ENCODE data around the gene TIMM44.

DNA sequence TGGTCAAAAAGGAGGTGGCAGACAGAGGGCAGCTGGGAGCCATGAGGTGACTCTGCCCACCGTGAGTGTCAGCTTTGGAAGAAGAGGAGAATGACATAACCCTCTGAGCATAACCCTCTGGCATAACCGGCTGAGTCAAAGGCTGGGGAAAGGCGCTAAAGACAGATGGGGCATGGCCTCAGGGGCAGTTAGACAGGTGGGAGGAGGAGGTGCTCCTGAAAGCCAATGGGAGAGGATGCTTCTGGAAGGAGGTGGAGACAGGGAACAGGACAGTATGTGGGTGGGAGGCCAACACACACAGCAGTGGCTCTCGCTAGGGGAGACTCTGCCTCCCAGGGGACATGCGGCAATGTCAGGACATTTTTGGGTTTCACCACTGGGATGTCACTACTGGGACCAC lies 44.8 kb upstream of the TIMM44 start:
- TF ChIP-seq, protein P1, sequence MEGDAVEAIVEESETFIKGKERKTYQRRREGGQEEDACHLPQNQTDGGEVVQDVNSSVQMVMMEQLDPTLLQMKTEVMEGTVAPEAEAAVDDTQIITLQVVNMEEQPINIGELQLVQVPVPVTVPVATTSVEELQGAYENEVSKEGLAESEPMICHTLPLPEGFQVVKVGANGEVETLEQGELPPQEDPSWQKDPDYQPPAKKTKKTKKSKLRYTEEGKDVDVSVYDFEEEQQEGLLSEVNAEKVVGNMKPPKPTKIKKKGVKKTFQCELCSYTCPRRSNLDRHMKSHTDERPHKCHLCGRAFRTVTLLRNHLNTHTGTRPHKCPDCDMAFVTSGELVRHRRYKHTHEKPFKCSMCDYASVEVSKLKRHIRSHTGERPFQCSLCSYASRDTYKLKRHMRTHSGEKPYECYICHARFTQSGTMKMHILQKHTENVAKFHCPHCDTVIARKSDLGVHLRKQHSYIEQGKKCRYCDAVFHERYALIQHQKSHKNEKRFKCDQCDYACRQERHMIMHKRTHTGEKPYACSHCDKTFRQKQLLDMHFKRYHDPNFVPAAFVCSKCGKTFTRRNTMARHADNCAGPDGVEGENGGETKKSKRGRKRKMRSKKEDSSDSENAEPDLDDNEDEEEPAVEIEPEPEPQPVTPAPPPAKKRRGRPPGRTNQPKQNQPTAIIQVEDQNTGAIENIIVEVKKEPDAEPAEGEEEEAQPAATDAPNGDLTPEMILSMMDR (IDR thresholded peaks at IDR 0.05), result no peak
- TF ChIP-seq POLR2A (IDR thresholded peaks at IDR 0.05), result no peak

Measured in testis (tissue), 2 donors.